NCI-H2107 treated with DMSO at 0.1 percent for 48 hours (cell line): ENCODE data around the gene PTCD2.

Experiments used
- DNase-seq: peaks from one replicate; lab custom pipeline; 2025; ENCODE audit not compliant: unreplicated experiment; lab: John Stamatoyannopoulos, UW

Gene PTCD2

GRCh38 chr5:72410688-72411295 lies 90.6 kb downstream of the PTCD2 start:
- DNase-seq = no peak

GRCh38 chr5:72412283-72413055 lies 92.3 kb downstream of the PTCD2 start:
- DNase-seq = no peak

- DNase-seq = no peak
These were observed 95.6 kb downstream of the PTCD2 start for GRCh38 chr5:72415616-72416325.

GRCh38 chr5:72417333-72418062 lies 97.3 kb downstream of the PTCD2 start:
- DNase-seq = no peak
